Endothelial cell of umbilical vein (primary cell): ENCODE measurements around the gene PHF23. TPM values are rescaled to one million over a fixed set of nuclear protein-coding genes. Genes with fewer than 3 reads are reported as not detected.

Source experiments
- BruUV-seq: library from RNA; stranded (reverse); fragments of 400-500 nt; replicated peaks from 2 replicates; lab custom pipeline; 2021; lab: Mats Ljungman, UMichigan
- CTCF ChIA-PET: fragments of 300-600, 350-600 bp; sonication (Branson Sonifier 250); formaldehyde crosslinking; loops from one replicate; lab custom pipeline; 2021; ENCODE audit warnings: antibody characterized with exemption, inconsistent platforms; lab: Charles Lee
- POLR2A ChIA-PET: fragments of 300-600, 350-600 bp; sonication (Branson Sonifier 250); formaldehyde crosslinking; loops from one replicate; lab custom pipeline; 2021; ENCODE audit warnings: antibody characterized with exemption, inconsistent platforms; lab: Charles Lee
- DNase-seq: peaks from one replicate; pipeline ENCODE4 v3.0.0-alpha.2; 2011; ENCODE audit warnings: low read depth, low spot score
- FAIRE-seq: peaks from 2 replicates; lab custom pipeline; 2011; peaks lifted over from hg19 to GRCh38; lab: Jason Lieb, UNC
- H2AFZ ChIP-seq: 2 replicates; pipeline ENCODE4 v1.6.0; 2012; ENCODE audit warnings: low read depth, low read length, control low read depth, inconsistent platforms
- H3K27ac ChIP-seq: 2 replicates; pipeline ENCODE4 v1.5.1; 2011; ENCODE audit warnings: low read depth, mild to moderate bottlenecking, control low read depth, low read length, moderate library complexity; ENCODE audit not compliant: insufficient read depth
- H3K27me3 ChIP-seq, 2 experiments: 2 replicates each; pipeline versions ENCODE4 v1.6.0 to v1.6.1; 2011; ENCODE audit warnings: low read length in 2 of 2, mixed read lengths in 1 of 2; ENCODE audit not compliant: control insufficient read depth in 2 of 2, insufficient read depth in 2 of 2
- H3K36me3 ChIP-seq, 2 experiments: 2 replicates in 1 of 2; 3 replicates in 1 of 2; pipeline ENCODE4 v1.5.1; 2011; ENCODE audit warnings: low read length in 2 of 2, mild to moderate bottlenecking in 1 of 2, moderate library complexity in 1 of 2; ENCODE audit not compliant: control insufficient read depth in 2 of 2, insufficient read depth in 2 of 2; ENCODE audit errors: extremely low read depth in 1 of 2
- H3K4me1 ChIP-seq: 3 replicates; pipeline ENCODE4 v1.5.1; 2011; ENCODE audit warnings: mild to moderate bottlenecking, low read length; ENCODE audit not compliant: control insufficient read depth, insufficient read depth; ENCODE audit errors: extremely low read depth
- H3K4me2 ChIP-seq: 2 replicates; pipeline ENCODE4 v1.6.1; 2011; ENCODE audit warnings: low read length, control low read depth, mixed read lengths; ENCODE audit not compliant: insufficient read depth
- H3K4me3 ChIP-seq, 3 experiments: fragments of 200-600 bp in 1 of 3; sonication (generic), shearing (Covaris generic) in 1 of 3; replicated peaks in 1 of 3; 2 replicates each; pipeline ENCODE4 v1.5.1; 2011 to 2016; ENCODE audit warnings: control low read depth in 3 of 3, low read length in 3 of 3, mild to moderate bottlenecking in 2 of 3, inconsistent platforms in 1 of 3, low read depth in 1 of 3, moderate library complexity in 1 of 3; ENCODE audit not compliant: insufficient read depth in 1 of 3
- H3K79me2 ChIP-seq: 2 replicates; pipeline ENCODE4 v1.6.0; 2012; ENCODE audit warnings: low read length, inconsistent platforms; ENCODE audit not compliant: control insufficient read depth, insufficient read depth
- H3K9ac ChIP-seq: replicated peaks from 2 replicates; pipeline ENCODE3; 2011; ENCODE audit warnings: low read length, control low read depth; ENCODE audit not compliant: insufficient read depth; ENCODE audit errors: extremely low read depth
- H3K9me1 ChIP-seq: replicated peaks from 3 replicates; pipeline ENCODE4 v1.6.0; 2011; ENCODE audit warnings: mild to moderate bottlenecking, low read length; ENCODE audit not compliant: control insufficient read depth, insufficient read depth; ENCODE audit errors: extremely low read depth
- H3K9me3 ChIP-seq: replicated peaks from 2 replicates; pipeline ENCODE4 v1.5.1; 2012; ENCODE audit warnings: low read length, inconsistent platforms; ENCODE audit not compliant: control insufficient read depth, insufficient read depth
- H4K20me1 ChIP-seq: replicated peaks from 2 replicates; pipeline ENCODE3; 2011; ENCODE audit warnings: mild to moderate bottlenecking, low read length; ENCODE audit not compliant: control insufficient read depth, insufficient read depth; ENCODE audit errors: extremely low read depth
- FOS ChIP-seq: IDR thresholded peaks from 2 replicates; pipeline ENCODE4 v1.6.1; 2011; ENCODE audit warnings: mild to moderate bottlenecking, low read length, moderate library complexity, borderline replicate concordance; ENCODE audit not compliant: insufficient read depth
- GATA2 ChIP-seq: IDR thresholded peaks from 2 replicates; pipeline ENCODE4 v1.7.0; 2011; ENCODE audit warnings: low read depth, mild to moderate bottlenecking, moderate library complexity, mixed read lengths, low read length; ENCODE audit not compliant: insufficient read length, insufficient read depth
- JUN ChIP-seq: IDR thresholded peaks from 2 replicates; pipeline ENCODE4 v1.6.1; 2011; ENCODE audit warnings: borderline replicate concordance, low read depth; ENCODE audit not compliant: insufficient read length, insufficient read depth
- MYC ChIP-seq: IDR thresholded peaks from one replicate; pipeline ENCODE4 v1.6.1; 2011; ENCODE audit warnings: mild to moderate bottlenecking, low read depth, low read length
- POLR2A ChIP-seq: IDR thresholded peaks from 2 replicates; pipeline ENCODE4 v1.6.1; 2012; ENCODE audit warnings: low read depth, mild to moderate bottlenecking, control low read depth, low read length
- dilution Hi-C: fragments of 300-500 bp; cut with MboI; formaldehyde crosslinking; loops from one replicate; pipeline ENCODE4 v1.15.0; 2019; ENCODE audit warnings: low sequenced_read_pairs; ENCODE audit not compliant: extremely low pct_ligation_motif_present
- intact Hi-C: fragments of 100-400 bp; cut with micrococcal nuclease; formaldehyde crosslinking; loops from one replicate; pipeline ENCODE4 v1.10.0; 2022
- polyA plus RNA-seq, 4 experiments: library from polyadenylated mRNA; depleted of rRNA in 3 of 4; stranded (reverse) in 3 of 4; unstranded in 1 of 4; fragments of >200 nt; gene quantifications; 2 replicates each; pipeline versions ENCODE4 v1.2.1 to v1.2.3, GENCODE V29; 2011 to 2012; ENCODE audit warnings: missing spikeins in 1 of 4
- total RNA-seq: library from RNA; stranded (reverse); gene quantifications from 2 replicates; pipeline ENCODE4 v1.2.3, GENCODE V29; 2021
- TF ChIP-seq, protein P1 (sequence below): IDR thresholded peaks from 2 replicates; pipeline ENCODE4 v1.6.1; 2011; ENCODE audit not compliant: insufficient read depth, insufficient read length
- TF ChIP-seq, protein P2 (sequence below), 2 donors: IDR thresholded peaks; 1 replicate in 1 of 2; 2 replicates in 1 of 2; pipeline ENCODE4 v1.5.1; 2011; ENCODE audit warnings: low read length in 2 of 2, mild to moderate bottlenecking in 2 of 2, moderate library complexity in 2 of 2, control low read depth in 1 of 2, inconsistent platforms in 1 of 2, low read depth in 1 of 2; ENCODE audit not compliant: insufficient read depth in 1 of 2; ENCODE audit errors: extremely low read depth in 1 of 2

PHF23 gene
- total and polyA plus RNA-seq, 2 donors (not counting 3 experiments of a cell fraction or from before 2014, with no cell fraction given), result 35.6 to 54.7 TPM

DNA sequence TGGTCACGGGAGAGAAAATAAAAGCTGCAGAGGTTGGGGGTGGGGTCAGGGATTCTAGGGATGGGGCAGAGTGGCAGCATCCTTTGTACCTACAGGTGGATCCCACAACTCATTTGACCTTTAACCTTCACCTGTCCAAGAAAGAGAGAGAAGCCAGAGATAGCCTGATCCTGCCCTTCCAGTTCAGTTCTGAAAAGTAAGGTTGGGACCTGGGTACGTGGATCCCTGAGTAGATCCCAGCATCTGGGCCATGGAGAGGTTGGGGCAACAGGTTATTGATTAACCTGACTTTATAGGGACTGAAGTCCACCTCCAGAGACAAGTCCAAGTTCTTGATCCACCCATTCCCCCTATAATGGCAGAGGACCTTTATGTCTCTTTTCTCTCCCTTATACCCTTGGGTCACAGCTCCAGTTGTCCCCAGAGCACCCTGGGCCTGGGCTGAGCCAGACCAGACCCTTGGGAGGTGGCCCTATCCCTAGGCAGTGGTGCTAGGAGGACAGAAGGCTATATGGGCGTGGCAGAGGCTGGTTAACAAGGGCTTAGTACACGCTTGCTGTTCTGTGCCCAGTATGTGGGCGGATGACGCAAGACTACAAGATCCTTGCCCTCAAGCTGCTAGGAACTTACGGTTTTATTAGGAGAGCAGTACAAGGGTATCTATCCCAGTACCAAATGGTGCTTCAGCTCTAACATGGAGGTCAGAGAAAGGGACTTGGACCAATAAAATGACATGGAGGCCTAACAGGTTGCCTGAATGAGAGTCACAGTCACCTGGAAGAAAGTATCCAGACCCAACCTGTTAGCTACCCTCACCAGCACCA lies 19.7 kb upstream of the PHF23 start:
- BruUV-seq, result no TSS peak
- dilution Hi-C loops (no loop called here), intact Hi-C loops (no loop called here)
- Histone ChIP-seq H3K79me2 (peaks cover 3% of the 10 kb centered on the region), H3K9me1 (no peaks in the 10 kb centered on the region), H3K27ac (no peak overlapping the region), H3K9ac (no peak overlapping the region), H3K4me2 (no peak overlapping the region), H3K4me3 (no peak overlapping the region), H3K9me3 (no peaks in the 10 kb centered on the region), H3K4me1 (peaks cover 19% of the 10 kb centered on the region), H4K20me1 (no peaks in the 10 kb centered on the region), H3K27me3 (no peaks in the 10 kb centered on the region), H3K36me3 (peaks cover 3 to 21% of the 10 kb centered on the region in 2 experiments), H2AFZ (no peak overlapping the region)
- POLR2A ChIA-PET, result no interaction called here
- DNase-seq, result no peak
- TF ChIP-seq JUN, result no peak
- TF ChIP-seq, protein P1, sequence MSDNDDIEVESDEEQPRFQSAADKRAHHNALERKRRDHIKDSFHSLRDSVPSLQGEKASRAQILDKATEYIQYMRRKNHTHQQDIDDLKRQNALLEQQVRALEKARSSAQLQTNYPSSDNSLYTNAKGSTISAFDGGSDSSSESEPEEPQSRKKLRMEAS, result no peak
- TF ChIP-seq POLR2A, result no peak
- no peak for TF ChIP-seq MYC
- TF ChIP-seq, protein P2, sequence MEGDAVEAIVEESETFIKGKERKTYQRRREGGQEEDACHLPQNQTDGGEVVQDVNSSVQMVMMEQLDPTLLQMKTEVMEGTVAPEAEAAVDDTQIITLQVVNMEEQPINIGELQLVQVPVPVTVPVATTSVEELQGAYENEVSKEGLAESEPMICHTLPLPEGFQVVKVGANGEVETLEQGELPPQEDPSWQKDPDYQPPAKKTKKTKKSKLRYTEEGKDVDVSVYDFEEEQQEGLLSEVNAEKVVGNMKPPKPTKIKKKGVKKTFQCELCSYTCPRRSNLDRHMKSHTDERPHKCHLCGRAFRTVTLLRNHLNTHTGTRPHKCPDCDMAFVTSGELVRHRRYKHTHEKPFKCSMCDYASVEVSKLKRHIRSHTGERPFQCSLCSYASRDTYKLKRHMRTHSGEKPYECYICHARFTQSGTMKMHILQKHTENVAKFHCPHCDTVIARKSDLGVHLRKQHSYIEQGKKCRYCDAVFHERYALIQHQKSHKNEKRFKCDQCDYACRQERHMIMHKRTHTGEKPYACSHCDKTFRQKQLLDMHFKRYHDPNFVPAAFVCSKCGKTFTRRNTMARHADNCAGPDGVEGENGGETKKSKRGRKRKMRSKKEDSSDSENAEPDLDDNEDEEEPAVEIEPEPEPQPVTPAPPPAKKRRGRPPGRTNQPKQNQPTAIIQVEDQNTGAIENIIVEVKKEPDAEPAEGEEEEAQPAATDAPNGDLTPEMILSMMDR (IDR thresholded peaks at IDR 0.05; ENCODE audit: extremely low read depth in 1 of 2, insufficient read depth in 1 of 2, low read depth in 1 of 2, low read length in 2 of 2), result no peak
- TF ChIP-seq FOS, result no peak
- no peak for TF ChIP-seq GATA2
- no peak for FAIRE-seq
- CTCF ChIA-PET, result interaction anchor here (1.3 to 1.5 kb wide), 2 partner anchors 37 to 38 kb away, joined by 3 read pairs; no protein-coding TSS in a partner anchor
